Measurements from ENCODE around the gene KMT2B.

GRCh38 chr19:35785339-35785627 is 67.5 kb downstream of the KMT2B start:
- TF ChIP-seq CTCF (conservative IDR thresholded peaks at IDR 0.05) (no peak), EZH2 (IDR thresholded peaks at IDR 0.05; ENCODE audit: low read depth) (no peak)

All from PC-9 (cell line).